ENCODE results near the gene RPS15A.

The RPS15A gene

DNA sequence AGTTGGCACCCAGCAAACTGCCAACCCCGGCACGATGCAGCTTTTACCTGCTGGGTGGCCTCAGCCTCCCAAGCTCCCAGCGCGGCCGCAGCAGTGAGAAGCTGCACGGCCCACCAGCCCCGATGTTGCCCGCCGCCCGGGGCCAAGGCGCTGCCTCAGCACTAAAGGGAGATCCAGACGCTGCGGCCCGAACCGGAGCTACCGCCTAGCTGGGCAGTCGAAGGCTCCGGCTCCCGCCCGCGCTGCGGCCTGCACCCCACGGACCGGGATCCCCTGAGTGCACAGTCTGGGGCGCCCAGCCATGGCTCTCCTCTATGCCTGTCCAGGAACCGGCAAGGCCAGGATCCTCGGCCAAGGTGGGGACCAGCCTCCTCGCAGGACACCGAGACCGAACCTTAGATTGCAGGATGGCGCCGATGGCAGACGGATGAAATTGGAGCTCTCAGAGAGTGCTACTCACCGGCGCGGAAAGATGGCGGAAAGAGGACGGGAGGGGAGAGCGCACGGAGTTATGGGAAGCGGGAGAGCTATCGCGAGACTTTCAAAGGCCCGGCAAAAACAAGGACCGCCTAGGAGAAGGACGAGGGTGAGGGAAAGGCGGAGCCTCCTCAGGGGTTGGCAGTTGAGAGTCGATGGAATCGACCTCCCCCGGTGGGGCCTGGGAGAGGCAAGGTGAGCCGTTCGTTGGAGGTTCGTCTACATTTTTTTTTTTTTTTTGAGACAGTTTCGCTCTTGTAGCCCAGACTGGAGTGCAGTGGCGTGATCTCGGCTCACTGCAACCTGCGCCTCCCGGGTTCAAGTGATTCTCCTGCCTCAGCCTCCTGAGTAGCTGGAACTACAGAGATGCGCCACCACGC, at the start of gene RPS15A:
Gene RPS15A, minus strand, starts transcription at position 485 of the 857 bp plus-strand sequence. CDS start 1,221 bp downstream, outside the sequence.
- peak; percentile 98 for DNase-seq

DNA sequence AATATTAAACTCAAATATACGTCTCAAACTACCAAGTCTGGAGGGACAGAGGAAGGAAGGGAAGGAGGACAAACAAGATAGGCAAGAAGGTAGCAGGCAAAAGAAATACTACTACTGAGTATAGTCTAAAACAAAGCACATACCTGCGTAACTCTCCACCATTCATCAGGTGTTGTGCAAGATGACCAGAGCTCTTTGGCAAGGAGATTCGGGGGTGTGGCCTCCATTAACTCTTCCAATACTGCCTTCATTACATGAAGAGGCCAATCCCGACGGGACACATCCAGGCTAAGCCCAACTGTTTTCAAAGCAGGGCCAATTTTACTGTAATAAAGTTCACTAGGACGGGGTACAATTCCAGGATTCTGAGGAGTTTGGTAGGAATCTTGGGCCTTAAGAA, 49.4 kb upstream of the RPS15A start:
- DNase-seq: no peak

DNA sequence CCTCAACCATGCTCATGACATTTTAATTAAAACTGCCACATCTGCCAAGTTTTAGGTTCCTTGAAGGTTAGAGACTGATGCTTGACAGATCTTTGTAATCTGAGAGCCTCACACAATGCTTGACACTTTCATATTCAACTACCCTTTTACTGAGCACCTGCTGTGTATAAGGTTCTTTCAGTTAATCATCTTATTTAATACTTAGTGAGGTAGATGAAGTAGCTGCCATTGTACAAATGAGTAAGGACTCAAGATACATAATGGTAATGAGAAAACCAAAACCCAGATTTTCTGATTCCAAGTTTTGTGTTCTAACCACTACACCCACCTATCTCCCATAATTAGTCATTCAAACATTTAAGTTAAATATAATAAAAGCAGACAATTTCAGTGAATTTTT, 46.6 kb upstream of the RPS15A start:
- no peak for DNase-seq

DNA sequence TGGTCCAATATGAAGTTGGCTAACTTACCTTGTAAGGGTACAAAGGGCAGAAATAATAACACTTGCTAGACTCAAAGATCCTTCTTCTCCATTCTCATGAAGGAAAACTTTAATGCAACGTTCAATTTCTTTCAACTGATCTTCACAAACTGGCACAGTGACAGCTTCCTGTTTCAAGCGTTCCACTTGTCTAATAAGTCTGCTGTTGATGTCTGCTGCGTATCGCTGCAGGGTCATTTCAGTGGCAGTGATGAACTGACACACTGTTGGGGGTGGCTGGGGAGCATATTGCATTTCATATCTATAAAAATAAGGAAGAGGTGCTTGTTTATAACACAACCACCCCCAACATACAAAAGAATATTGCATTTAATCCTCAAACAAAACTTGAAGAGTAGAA, 44.7 kb upstream of the RPS15A start:
- no peak for DNase-seq

DNA sequence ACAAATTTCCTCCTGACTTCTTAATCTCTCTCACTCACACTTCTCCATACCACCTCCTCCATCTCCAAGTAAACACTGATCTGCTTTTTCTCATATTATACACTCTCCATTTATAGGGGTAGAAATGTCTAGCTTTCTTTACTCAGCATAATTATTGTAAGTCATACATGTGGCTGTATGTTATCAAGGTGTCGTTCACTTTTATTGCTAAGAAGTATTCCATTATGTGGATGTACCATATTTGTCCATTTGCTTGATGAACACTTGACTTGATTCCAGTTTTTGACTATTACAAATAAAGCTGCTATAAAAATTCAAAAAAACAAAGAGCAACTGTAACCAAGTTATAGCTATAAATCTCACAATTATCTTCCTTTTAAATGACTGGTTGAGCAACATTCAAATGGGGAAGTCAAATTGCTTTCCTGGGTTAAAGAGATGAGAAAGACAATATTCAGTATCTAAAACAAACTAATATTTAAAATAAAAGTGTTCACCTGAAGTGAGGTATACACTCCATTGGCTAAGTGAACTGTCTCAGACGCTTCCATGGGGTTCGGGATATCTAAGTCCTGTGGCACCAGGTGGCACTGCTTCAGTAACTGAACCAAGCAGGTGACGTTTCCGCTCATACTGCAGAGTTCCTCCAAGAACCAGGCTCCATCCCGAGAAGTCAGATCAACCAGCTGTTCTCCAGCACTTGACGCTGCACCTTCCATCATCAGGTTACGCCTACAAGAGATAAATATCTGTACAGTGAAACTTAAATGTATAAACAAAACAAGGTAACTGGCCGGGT, 43.8 kb upstream of the RPS15A start:
- no peak for DNase-seq

DNA sequence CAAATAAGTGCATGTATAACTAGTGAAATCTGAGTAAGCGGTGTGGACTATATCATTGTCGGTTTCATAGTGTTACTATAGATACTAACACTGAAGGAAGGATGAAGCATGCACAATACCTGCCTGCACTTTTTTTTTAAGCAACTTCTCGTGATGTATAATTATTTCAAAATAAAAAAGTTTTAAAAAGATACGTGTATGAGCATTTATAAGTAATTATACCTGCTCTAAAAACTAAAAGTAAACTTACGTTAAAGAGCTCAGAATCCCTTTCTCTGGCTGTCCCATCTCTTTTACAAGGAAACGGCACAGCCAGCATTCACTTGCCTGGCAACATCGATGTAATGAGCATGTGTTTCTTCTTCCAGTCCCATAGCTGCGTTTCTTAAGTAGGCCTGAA, 42.5 kb upstream of the RPS15A start:
- DNase-seq: no peak

DNA sequence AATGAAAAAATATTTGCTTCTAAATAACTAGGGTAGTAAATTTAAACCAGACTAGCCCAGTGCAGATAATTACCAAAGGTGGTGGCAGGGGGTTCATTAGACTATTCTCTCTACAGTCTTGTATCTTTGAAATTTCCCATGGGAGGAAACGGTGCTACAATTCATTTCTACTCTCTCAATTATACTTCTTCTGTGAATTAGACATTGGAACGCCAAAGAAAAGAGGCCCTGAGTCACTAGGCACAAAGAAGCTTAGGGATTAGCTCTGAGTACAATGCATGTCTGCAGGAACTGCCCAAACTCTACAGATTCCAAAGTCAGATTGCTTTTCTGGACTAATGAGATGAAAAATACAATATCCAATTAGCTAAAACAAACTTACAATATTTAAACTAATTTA, 41.9 kb upstream of the RPS15A start:
- DNase-seq: no peak

DNA sequence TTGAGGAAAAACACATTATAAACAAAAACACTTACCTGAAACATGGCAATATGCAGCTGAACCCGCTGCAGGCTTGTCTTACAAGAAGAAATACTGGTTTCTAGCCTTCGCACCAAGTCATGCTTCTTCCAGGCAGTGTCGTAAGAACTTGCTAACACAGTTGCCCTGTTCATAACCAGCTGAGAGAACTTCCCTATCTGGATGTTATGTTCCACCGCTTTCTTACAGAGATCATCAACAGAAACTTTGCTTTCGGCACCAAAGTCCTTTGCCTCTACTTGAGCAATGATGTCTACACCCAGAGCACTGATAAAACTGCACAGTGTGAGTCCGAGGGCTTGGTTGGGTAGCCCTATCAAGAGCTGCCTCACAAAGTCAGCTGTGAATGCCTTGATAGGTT, 39.1 kb upstream of the RPS15A start:
- no peak for DNase-seq

DNA sequence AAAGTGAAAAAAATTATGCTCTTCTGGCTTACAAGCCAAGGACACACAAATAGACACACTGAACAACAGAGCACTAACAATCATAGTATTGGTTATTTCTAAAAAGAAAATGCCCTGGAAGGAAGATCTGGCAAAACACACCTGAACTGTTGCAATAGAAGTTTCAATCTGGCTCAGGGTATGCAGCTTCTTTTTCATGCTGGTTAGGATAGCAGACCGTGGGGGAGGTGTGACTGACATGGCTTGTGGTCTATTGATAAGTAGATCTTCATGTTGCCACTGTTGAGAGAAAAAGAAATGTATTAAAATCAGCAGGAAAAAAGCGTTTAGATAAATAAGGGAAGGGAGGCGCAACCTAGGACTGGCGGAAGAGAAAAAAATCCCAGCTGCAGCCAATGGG, 37.8 kb upstream of the RPS15A start:
- no peak for DNase-seq

DNA sequence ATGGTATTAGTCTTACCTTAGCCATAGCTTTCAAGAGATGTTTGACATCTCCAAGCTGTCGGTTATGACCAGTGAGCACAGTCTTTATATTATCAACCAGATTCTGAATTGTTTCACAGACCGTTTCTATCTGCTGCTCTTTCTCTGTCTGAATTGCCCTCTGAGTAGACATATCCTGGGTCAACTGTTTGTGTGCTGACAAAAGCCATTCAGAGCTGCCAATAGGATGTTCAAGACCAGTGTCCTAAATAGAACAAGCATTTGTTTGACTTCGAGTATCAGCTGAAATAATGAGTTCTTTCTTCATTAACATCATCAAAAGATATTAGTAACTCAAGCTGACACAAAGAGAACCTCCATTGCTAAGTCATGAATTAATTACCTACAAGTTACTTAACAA, 26.2 kb upstream of the RPS15A start:
- DNase-seq: peak; percentile 72

DNA sequence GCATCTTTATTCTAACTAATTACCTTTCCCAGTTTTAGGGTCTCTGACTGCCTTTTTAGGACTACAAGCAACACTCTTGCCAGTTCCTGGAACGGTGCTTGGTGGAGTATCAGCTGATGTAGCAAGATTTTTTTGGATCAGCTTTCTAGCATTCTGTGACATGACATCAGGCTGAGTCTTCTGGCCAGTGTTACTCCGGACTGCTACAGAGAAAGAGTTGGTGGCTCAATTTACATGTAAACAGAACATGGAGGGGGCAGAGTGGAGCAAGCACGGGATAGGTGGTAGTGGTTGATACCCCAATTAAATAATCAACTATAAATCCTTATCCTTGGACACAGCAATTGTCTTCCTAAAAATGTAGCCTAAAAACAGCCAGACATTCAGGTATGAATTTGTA, 21.8 kb upstream of the RPS15A start:
- no peak for DNase-seq

DNA sequence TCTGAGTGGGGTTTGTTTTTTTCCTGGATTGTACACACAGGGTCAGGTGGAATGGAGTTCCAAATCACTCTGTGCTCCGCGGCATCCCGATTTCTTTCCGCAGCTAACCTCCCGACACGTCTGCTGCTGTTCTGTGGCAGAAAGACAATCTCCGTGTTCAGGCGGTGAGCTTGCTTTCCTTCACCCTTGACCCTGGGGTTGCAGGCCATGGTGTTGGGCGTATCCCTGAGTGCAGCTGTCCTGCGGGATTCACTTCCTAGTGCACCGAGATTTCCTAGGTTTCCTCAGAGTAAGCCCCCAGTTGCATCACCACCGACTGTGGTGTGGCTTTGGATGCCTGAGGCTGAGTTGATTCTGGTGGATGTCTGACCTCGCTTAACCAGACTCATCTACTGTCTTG, 19.0 kb upstream of the RPS15A start:
- no peak for DNase-seq

DNA sequence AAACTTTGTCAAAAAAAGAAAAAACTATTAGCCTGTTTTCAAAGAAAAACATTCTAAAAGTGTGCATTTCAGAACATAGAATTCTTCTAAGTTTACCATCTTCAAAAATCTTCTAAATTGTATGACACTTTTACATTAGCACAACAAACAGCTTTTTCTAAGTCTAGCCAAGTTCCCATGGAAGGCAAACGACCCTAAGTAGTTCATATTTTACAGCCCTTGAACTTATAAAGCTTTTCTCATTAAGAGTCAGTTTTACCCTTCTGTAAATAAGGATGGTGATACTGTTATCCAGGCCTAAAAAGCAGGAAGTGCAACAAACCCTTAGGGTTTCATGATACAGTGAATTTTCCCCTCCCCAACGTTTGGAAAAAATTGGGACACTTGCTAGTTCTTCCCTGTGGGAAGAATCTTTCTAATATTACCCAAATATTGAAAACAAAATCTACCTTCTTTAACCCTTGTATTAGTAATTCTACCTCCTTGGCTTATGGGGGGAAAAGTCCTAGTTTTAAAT, 15.2 kb upstream of the RPS15A start:
- no peak for DNase-seq

DNA sequence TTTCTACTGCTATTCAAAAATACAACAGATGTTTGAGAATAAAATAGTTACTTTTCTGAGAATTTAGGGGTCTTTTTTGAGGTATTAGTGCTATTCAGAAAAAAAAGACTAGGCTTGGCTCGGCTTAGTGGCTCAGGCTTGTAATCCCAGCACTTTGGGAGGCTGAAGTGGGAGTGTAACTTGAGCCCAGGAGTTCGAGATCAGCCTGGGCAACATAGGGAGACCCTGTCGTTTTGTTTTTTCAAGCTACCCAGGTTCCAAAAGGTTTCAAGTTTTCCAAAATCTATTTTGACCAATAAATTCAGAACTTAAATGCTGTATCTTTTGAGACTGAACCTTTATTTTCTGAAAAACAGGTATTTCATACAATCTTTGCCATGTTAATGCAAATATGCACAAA, 14.4 kb upstream of the RPS15A start:
- no peak for DNase-seq

DNA sequence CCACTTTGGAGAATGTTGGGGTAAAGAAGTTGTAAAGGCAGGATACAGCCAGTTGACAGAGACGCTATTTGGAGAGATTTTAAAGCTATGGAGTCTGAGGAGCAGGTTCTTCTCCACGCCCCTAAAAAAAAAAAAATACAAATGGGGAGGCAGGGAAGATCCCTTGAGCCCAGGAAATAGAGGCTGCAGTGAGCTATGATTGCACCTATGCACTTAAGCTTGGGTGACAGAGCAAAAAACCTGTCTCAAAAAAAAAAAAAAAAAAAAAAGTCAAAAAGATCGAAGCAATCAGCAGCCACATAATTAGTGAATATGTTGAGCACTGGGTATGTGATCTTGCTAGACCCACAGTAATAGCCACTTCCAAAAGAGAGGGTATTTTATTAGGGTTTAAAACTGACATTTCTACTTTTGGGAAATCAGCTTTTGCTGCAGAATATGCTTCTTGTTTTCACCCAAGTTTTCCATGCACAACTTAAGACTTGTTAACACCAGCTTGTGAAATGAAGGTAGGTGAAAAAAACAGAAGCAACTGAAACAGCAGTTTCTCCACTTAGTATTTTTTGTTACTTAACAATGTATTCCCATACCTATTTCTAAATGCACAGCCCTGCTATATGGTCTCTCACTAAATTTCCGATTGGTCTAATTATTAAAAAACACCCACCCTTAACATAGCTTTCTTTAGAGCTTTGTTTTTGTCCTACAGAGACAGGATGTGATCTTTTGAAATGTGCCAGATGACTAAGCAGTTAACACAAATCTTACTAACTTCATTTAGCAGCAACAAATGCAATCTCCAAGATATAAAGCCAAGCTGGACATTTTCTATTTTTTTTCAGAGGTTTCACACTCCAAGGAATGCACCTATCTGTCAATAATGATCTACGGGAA, 13.7 kb upstream of the RPS15A start:
- DNase-seq: no peak

DNA sequence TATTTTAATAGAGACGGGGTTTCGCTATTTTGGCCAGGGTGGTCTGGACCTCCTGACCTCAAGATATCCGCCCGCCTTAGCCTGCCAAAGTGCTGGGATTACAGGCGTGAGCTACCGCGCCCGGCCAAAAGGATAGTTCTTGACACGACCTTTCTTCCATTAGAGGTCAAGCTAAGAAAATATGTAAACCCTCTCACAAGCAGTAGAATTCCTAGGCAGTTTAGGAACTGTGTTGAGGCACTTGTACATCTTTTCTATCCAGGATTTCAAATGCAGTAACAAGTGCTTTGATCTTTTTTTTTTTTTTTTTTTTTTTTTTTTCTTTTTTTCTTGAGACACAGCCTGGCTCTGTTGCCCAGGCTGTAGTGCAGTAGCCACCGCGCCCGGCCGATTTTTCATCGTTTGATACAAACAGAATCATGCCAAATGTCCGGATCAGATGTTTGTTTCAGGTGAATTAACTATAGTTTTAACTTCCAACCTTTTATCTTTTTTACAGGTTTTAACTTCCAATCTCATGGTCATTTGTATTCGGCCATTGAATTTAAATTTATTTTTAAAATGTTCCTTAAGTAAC, 12.7 kb upstream of the RPS15A start:
- no peak for DNase-seq

DNA sequence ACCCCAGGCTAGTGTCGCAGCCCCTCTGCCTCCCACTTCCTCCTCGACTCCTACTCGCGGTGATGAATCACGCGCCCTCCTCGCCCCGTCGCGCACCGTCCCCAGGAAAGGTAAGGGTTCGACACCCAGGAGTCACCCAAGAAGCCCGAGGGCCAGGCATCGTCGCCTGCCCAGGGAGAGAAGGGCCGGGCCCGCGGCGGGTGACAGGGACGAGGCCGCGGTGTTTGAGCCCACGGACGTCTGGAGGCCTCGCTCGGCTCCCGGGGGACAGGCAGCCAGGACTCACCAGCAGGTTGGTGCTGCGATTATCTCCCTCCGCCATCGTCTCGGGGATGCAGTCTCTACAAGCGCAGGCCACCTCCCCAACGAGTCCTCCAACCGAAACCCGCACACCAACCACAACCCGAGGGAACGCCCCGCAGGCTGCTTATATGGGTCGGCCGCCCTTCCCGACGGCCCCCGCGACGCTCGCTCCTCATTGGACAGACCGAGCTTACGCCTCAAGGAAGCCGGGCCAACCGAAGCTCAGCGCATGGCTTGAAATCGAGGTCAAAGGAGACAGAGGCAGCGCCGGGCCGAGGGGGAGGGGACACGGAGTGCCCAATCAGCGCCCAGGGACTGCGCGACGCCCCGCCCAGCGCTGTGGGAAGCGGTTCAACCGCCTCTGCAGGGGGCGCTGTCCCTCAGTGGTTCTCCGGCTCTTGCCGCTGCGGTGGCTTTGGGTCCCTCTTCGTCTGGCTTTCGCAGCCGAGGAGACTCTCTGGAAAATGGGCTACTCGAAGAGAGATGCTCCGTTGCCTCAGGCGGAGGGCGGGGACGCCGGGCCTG, 11.2 kb upstream of the RPS15A start, which contains the start of gene ARL6IP1:
Gene ARL6IP1, minus strand, starts transcription at position 405 of the 828 bp plus-strand sequence. Its CDS starts 83 bp downstream, at position 322.
- DNase-seq: peak; percentile 100

DNA sequence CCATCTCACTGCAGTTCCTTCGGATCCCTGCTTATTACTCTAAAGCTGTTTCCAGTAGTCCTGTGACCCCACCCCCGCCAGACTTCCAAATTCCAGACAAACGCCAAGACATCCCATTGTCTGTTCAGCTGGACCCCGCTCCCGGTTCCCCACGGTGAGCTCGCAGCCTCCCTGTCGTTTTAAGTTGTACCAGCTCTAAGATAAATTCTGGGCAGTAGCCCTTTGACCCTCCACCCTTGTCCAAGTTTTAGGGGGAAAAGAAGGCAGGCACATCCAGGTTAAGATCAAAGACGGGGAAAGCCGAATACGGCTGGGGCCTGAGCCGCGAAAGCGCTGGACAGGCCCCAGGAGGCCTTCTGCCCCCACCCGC, 10.6 kb upstream of the RPS15A start:
- no peak for DNase-seq

DNA sequence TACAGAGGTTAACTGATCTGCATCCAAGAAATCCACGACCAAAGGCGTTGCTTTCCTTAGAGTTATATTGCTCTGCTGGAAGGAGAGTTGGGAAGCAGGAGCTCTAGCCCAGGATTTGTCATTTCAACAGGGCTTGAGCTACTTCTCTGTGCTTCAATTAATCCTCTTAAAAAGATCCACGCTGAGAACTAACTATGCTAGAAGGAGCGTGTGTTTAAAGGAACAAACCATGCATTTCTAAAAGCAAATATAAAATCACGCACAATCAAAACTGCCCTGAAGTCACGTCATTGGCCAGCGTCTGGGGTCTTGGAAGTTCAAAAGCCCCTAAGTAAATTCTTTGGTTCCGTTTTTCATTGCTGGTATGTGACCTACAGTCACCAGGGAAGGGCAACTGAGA, 10.2 kb upstream of the RPS15A start:
- DNase-seq: no peak

DNA sequence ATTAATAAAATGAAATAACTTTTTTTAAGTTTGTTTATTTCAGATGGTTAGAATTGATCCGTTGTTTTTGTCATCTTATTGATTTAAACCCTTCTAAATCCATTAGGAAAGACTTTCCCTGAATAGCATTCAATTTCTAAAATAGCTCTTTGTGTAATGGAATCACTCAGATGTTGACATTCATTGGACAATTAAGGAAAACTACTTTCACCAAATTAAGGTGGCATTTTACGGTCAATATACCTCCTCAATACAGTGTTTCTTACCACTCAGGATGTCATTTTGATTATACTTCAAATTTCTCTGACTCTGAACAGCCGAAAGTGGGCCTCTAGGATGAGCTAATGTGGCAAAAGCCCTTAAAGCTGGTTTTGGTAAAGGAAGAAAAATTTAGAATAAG, 9.4 kb upstream of the RPS15A start:
- no peak for DNase-seq

DNA sequence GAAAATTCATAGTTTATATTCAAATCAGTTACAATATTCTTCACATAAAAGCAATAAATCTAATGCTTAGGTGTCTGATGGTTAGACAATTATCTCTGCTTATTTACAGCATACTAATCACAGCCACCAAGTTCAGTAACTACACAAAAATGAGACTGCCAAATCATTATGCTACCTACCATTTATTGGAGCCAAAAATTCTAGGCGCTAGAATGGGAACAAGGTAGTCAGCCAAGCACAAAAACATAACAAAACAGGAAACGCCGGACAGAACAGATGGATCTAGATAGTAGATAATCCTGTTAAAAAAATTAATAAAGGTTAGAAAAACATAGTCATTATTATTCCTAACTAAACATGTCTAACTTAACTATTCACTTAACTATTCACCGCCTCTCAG, 7.6 kb upstream of the RPS15A start:
- DNase-seq: no peak

DNA sequence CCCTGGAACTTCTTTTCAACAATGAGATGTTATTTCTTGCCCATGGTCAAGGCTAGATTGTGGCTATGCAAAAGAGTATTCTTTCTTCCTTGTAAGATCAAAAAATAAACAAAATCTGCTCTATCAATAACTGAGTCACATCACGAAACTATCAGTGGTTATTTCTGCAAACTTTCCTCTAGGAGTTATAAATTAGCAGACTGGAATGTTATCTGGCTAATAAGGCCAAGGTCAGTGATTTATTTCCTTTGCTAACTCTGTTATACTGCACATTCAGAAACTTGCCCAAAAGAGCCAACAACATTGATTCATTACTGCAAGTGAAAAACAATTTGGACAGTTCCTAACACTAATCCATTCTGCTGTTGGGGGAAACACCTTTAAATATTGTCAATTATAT, 6.2 kb upstream of the RPS15A start:
- DNase-seq: no peak
